ENCODE data around the gene TNS1.

The TNS1 gene

DNA sequence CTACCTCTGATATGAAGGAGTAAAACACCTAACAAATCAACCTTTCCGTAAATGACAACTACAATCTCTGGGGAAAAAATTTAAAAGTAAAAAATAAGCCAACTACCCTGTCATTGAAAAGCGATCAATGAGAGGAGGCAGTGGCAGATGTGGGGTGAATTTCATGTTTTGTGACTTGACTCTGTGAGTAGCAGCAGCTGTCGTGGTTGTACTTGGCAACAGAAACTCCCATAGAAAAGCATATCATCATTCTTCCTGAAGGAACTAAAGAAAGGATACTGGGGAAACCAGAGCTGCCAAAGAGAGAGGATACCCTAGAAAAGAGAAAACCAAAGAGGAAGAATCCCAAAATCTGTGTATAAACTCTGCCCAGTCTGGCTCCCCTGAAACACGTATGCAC, 236.4 kb downstream of the TNS1 start:
- Histone ChIP-seq H3K9ac (ENCODE audit: low read depth, low read length, poor library complexity, severe bottlenecking) (no peak overlapping the region), H4K20me1 (ENCODE audit: insufficient read depth, low read length, poor library complexity, severe bottlenecking) (no peaks in the 10 kb centered on the region), H3K4me2 (ENCODE audit: low read depth, low read length, poor library complexity, severe bottlenecking) (no peak overlapping the region), H2AFZ (ENCODE audit: low read length) (no peak overlapping the region), H3K4me1 (ENCODE audit: insufficient read depth, low read length, poor library complexity, severe bottlenecking) (no peaks in the 10 kb centered on the region), H3K9me3 (ENCODE audit: insufficient read depth, low read depth, low read length) (peaks cover 15% of the 10 kb centered on the region), H3K79me2 (ENCODE audit: insufficient read depth, low read length) (no peaks in the 10 kb centered on the region), H3K9me2 (replicated peaks; ENCODE audit: low read depth, low read length) (no peaks in the 10 kb centered on the region), H3K36me3 (ENCODE audit: insufficient read depth, low read length) (no peaks in the 10 kb centered on the region), H3K27me3 (ENCODE audit: insufficient read depth, low read length, poor library complexity, severe bottlenecking) (peaks cover 5% of the 10 kb centered on the region), H3K4me3 (ENCODE audit: low read length, poor library complexity, severe bottlenecking) (no peak overlapping the region), H3F3A (ENCODE audit: low read depth) (no peaks in the 10 kb centered on the region)
- TF ChIP-seq, protein P1, sequence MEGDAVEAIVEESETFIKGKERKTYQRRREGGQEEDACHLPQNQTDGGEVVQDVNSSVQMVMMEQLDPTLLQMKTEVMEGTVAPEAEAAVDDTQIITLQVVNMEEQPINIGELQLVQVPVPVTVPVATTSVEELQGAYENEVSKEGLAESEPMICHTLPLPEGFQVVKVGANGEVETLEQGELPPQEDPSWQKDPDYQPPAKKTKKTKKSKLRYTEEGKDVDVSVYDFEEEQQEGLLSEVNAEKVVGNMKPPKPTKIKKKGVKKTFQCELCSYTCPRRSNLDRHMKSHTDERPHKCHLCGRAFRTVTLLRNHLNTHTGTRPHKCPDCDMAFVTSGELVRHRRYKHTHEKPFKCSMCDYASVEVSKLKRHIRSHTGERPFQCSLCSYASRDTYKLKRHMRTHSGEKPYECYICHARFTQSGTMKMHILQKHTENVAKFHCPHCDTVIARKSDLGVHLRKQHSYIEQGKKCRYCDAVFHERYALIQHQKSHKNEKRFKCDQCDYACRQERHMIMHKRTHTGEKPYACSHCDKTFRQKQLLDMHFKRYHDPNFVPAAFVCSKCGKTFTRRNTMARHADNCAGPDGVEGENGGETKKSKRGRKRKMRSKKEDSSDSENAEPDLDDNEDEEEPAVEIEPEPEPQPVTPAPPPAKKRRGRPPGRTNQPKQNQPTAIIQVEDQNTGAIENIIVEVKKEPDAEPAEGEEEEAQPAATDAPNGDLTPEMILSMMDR (conservative IDR thresholded peaks at IDR 0.05; ENCODE audit: low read length): no peak
- TF ChIP-seq EZH2phosphoT487 (IDR thresholded peaks at IDR 0.05; ENCODE audit: borderline replicate concordance): no peak

DNA sequence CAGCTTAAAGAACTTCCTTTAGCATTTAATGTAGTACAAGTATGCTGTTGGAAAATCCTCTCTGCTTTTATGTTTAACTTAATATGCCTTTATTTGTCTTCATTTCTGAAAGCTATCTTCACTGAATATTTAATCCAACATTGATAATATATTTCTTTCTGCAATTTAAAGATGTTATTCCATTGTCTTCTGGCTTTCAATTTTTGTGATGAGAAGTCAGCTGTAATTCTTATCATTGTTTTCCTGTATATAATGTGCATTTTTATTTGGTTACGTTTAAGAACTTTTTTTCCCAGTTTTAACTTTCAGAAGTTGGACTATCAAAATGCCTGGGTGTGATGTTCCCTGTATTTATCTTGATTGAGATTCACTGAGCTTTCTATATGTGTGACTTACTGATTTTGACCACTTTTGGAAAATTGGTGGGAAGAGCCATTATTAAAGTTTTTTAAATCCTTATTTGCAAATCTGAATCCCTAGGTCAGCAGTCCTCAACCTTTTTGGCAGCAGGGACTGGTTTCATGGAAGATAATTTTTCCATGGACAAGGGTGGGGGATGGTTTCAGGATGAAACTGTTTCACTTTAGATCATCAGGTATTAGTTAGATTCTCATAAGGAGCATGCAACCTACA, 241.0 kb downstream of the TNS1 start:
- Histone ChIP-seq H3K4me3 (ENCODE audit: low read length, poor library complexity, severe bottlenecking) (no peak overlapping the region), H2AFZ (ENCODE audit: low read length) (no peak overlapping the region)

DNA sequence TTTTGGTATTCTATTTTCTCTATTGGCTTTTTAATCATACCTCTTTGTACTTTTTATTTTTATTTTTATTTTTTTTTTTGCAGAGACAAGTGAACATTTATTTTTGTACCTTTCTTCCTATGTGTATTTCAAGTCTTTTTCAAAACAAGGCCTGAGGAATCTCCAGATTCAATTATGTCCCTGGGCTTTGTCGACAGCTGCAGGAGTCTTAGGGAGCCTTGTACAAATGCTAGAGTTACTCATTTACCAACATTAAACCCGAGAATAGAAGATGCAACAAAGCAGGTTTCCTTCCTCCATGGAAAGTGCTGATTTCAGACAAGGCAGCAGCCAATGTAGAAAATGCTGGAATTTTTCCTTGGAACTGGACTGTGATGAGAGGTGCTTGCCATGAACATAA, 242.8 kb downstream of the TNS1 start:
- peaks cover 23% of the 10 kb centered on the region for H3K4me1 ChIP-seq (ENCODE audit: insufficient read depth, low read length, poor library complexity, severe bottlenecking)
- TF ChIP-seq, protein P1 (conservative IDR thresholded peaks at IDR 0.05; ENCODE audit: low read length): no peak
- no peak for TF ChIP-seq EZH2phosphoT487 (IDR thresholded peaks at IDR 0.05; ENCODE audit: borderline replicate concordance)
- no peak overlapping the region for H3K4me3 ChIP-seq (ENCODE audit: low read length, poor library complexity, severe bottlenecking)
- no peaks in the 10 kb centered on the region for H4K20me1 ChIP-seq (ENCODE audit: insufficient read depth, low read length, poor library complexity, severe bottlenecking)
- peaks cover 15% of the 10 kb centered on the region for H3K9me3 ChIP-seq (ENCODE audit: insufficient read depth, low read depth, low read length)
- no peaks in the 10 kb centered on the region for H3K9me2 ChIP-seq (replicated peaks; ENCODE audit: low read depth, low read length)
- H3K27me3 ChIP-seq (ENCODE audit: insufficient read depth, low read length, poor library complexity, severe bottlenecking): no peaks in the 10 kb centered on the region
- H3K4me2 ChIP-seq (ENCODE audit: low read depth, low read length, poor library complexity, severe bottlenecking): no peak overlapping the region
- H3K9ac ChIP-seq (ENCODE audit: low read depth, low read length, poor library complexity, severe bottlenecking): no peak overlapping the region
- H3K36me3 ChIP-seq (ENCODE audit: insufficient read depth, low read length): no peaks in the 10 kb centered on the region
- no peaks in the 10 kb centered on the region for H3K79me2 ChIP-seq (ENCODE audit: insufficient read depth, low read length)
- H2AFZ ChIP-seq (ENCODE audit: low read length): no peak overlapping the region
- no peaks in the 10 kb centered on the region for H3F3A ChIP-seq (ENCODE audit: low read depth)

More for the DNA sequence above, 241.0 kb downstream of the TNS1 start:
- H3K9me3 ChIP-seq (ENCODE audit: insufficient read depth, low read depth, low read length): peaks cover 15% of the 10 kb centered on the region
- H3F3A ChIP-seq (ENCODE audit: low read depth): no peaks in the 10 kb centered on the region
- no peaks in the 10 kb centered on the region for H4K20me1 ChIP-seq (ENCODE audit: insufficient read depth, low read length, poor library complexity, severe bottlenecking)
- TF ChIP-seq, protein P1 (conservative IDR thresholded peaks at IDR 0.05; ENCODE audit: low read length): no peak
- TF ChIP-seq EZH2phosphoT487 (IDR thresholded peaks at IDR 0.05; ENCODE audit: borderline replicate concordance): no peak
- H3K36me3 ChIP-seq (ENCODE audit: insufficient read depth, low read length): no peaks in the 10 kb centered on the region
- H3K9me2 ChIP-seq (replicated peaks; ENCODE audit: low read depth, low read length): no peaks in the 10 kb centered on the region
- H3K27me3 ChIP-seq (ENCODE audit: insufficient read depth, low read length, poor library complexity, severe bottlenecking): no peaks in the 10 kb centered on the region
- no peak overlapping the region for H3K9ac ChIP-seq (ENCODE audit: low read depth, low read length, poor library complexity, severe bottlenecking)
- H3K4me2 ChIP-seq (ENCODE audit: low read depth, low read length, poor library complexity, severe bottlenecking): no peak overlapping the region
- H3K4me1 ChIP-seq (ENCODE audit: insufficient read depth, low read length, poor library complexity, severe bottlenecking): peaks cover 8% of the 10 kb centered on the region
- H3K79me2 ChIP-seq (ENCODE audit: insufficient read depth, low read length): no peaks in the 10 kb centered on the region

Measured in Loucy (cell line).